ENCODE measurements around the gene SPRR1A.

- TF ChIP-seq CTCF (optimal IDR thresholded peaks at IDR 0.05 in 1 of 3, IDR thresholded peaks at IDR 0.05 in 1 of 3, conservative IDR thresholded peaks at IDR 0.05 in 1 of 3; ENCODE audit: extremely low read depth in 1 of 3, insufficient read depth in 2 of 3, low read length in 3 of 3) (no peak), EZH2 (IDR thresholded peaks at IDR 0.05; ENCODE audit: low read length) (no peak)
Observed at GRCh38 chr1:152983234-152983633, 647 bp upstream of the SPRR1A start.

Data from keratinocyte (primary cell).